IMR-90 (cell line): ENCODE data around the gene FBXW11. TPM values are rescaled to one million over a fixed set of nuclear protein-coding genes. Genes with fewer than 3 reads are reported as not detected.

Source experiments
- ATAC-seq: fragments of 200-7000 bp; cut with Tn5 transposase; 2 replicates; pipeline ENCODE4 v1.9.1; 2020; ENCODE audit warnings: low read depth, mild to moderate bottlenecking, moderate library complexity
- BruUV-seq: library from RNA; stranded (reverse); fragments of 400-500 nt; replicated peaks from 2 replicates; lab custom pipeline; 2021; lab: Mats Ljungman, UMichigan
- CTCF ChIA-PET: fragments of 300-600 bp; formaldehyde crosslinking; extraction: SDS; loops from one replicate; lab custom pipeline; 2021; ENCODE audit warnings: antibody characterized with exemption; lab: Yijun Ruan, JAX
- POLR2A ChIA-PET: fragments of 300-600 bp; sonication (Branson Sonifier 250); formaldehyde crosslinking; loops from one replicate; lab custom pipeline; 2022; ENCODE audit warnings: antibody characterized with exemption; ENCODE audit not compliant: unreplicated experiment; lab: Charles Lee
- DNase-seq: peaks from one replicate; pipeline ENCODE4 v3.0.0; 2013
- H2AFZ ChIP-seq: replicated peaks from 2 replicates; pipeline ENCODE3; 2013; ENCODE audit warnings: low read length, mild to moderate bottlenecking; ENCODE audit not compliant: poor library complexity
- H2AK5ac ChIP-seq: 2 replicates; pipeline ENCODE4 v1.6.1; 2013; ENCODE audit warnings: low read depth, low read length, inconsistent platforms
- H2AK9ac ChIP-seq: replicated peaks from 2 replicates; pipeline ENCODE3; 2013; ENCODE audit warnings: mild to moderate bottlenecking, low read depth, low read length, moderate library complexity; ENCODE audit not compliant: poor library complexity
- H2BK120ac ChIP-seq: 2 replicates; pipeline ENCODE4 v1.6.1; 2013; ENCODE audit warnings: low read depth, low read length, inconsistent platforms
- H2BK15ac ChIP-seq: 3 replicates; pipeline ENCODE4 v1.6.1; 2013; ENCODE audit warnings: low read depth, low read length, inconsistent platforms
- H2BK20ac ChIP-seq: 2 replicates; pipeline ENCODE4 v1.6.1; 2013; ENCODE audit warnings: low read depth, mild to moderate bottlenecking, inconsistent platforms, low read length, moderate library complexity
- H2BK5ac ChIP-seq: 2 replicates; pipeline ENCODE4 v1.6.1; 2013; ENCODE audit warnings: mild to moderate bottlenecking, low read depth, low read length, inconsistent platforms; ENCODE audit not compliant: poor library complexity, severe bottlenecking
- H3K14ac ChIP-seq: replicated peaks from 2 replicates; pipeline ENCODE4 v1.6.1; 2013; ENCODE audit warnings: low read depth, low read length, inconsistent platforms
- H3K18ac ChIP-seq: 2 replicates; pipeline ENCODE4 v1.6.1; 2013; ENCODE audit warnings: low read depth, low read length, control low read depth
- H3K23ac ChIP-seq: 2 replicates; pipeline ENCODE4 v1.6.1; 2013; ENCODE audit warnings: low read depth, low read length, inconsistent platforms
- H3K27ac ChIP-seq: 2 replicates; pipeline ENCODE4 v1.5.1; 2013; ENCODE audit warnings: mild to moderate bottlenecking, control low read depth, low read length; ENCODE audit not compliant: insufficient read depth
- H3K27me3 ChIP-seq: 2 replicates; pipeline ENCODE4 v1.6.1; 2013; ENCODE audit warnings: low read length; ENCODE audit not compliant: control insufficient read depth, insufficient read depth
- H3K36me3 ChIP-seq: 2 replicates; pipeline ENCODE4 v1.6.1; 2013; ENCODE audit warnings: low read length, mixed read lengths; ENCODE audit not compliant: control insufficient read depth, insufficient read depth
- H3K4ac ChIP-seq: 2 replicates; pipeline ENCODE4 v1.6.1; 2013; ENCODE audit warnings: low read depth, low read length, inconsistent platforms
- H3K4me1 ChIP-seq: 2 replicates; pipeline ENCODE4 v1.6.1; 2013; ENCODE audit warnings: low read length, mixed read lengths; ENCODE audit not compliant: control insufficient read depth, insufficient read depth
- H3K4me2 ChIP-seq: 2 replicates; pipeline ENCODE4 v1.6.1; 2013; ENCODE audit warnings: low read depth, mild to moderate bottlenecking, control low read depth, low read length, moderate library complexity
- H3K4me3 ChIP-seq: 2 replicates; pipeline ENCODE4 v1.5.1; 2013; ENCODE audit warnings: low read depth, mild to moderate bottlenecking, control low read depth, low read length, moderate library complexity; ENCODE audit not compliant: insufficient read depth
- H3K56ac ChIP-seq: 2 replicates; pipeline ENCODE4 v1.6.1; 2013; ENCODE audit warnings: low read length, inconsistent platforms; ENCODE audit not compliant: insufficient read depth; ENCODE audit errors: extremely low read depth
- H3K79me1 ChIP-seq, 2 experiments: 2 replicates each; pipeline ENCODE4 v1.6.1; 2013; ENCODE audit warnings: low read length in 2 of 2, inconsistent platforms in 1 of 2, low read depth in 1 of 2
- H3K9ac ChIP-seq: 2 replicates; pipeline ENCODE4 v1.6.1; 2013; ENCODE audit warnings: low read depth, low read length, control low read depth
- H3K9me1 ChIP-seq: 2 replicates; pipeline ENCODE4 v1.6.1; 2013; ENCODE audit warnings: low read length, inconsistent platforms; ENCODE audit not compliant: insufficient read depth
- H3K9me3 ChIP-seq: 2 replicates; pipeline ENCODE4 v1.6.1; 2013; ENCODE audit warnings: low read length; ENCODE audit not compliant: control insufficient read depth, insufficient read depth
- H4K20me1 ChIP-seq: 2 replicates; pipeline ENCODE4 v1.6.1; 2013; ENCODE audit warnings: low read length, inconsistent platforms; ENCODE audit not compliant: insufficient read depth
- H4K5ac ChIP-seq: 2 replicates; pipeline ENCODE4 v1.6.1; 2013; ENCODE audit warnings: mild to moderate bottlenecking, low read depth, low read length, control low read depth
- H4K8ac ChIP-seq, 2 experiments: 2 replicates each; pipeline ENCODE4 v1.6.1; 2013; ENCODE audit warnings: low read depth in 2 of 2, low read length in 2 of 2, control low read depth in 1 of 2, inconsistent platforms in 1 of 2
- H4K91ac ChIP-seq: 2 replicates; pipeline ENCODE4 v1.6.1; 2013; ENCODE audit warnings: low read depth, low read length, inconsistent platforms; ENCODE audit not compliant: insufficient read depth
- NFE2L2 ChIP-seq: fragments of 150-350 bp; IDR thresholded peaks from 2 replicates; pipeline ENCODE4 v1.6.1; 2016; ENCODE audit warnings: low read depth, mild to moderate bottlenecking, low read length
- SMC3 ChIP-seq: fragments of 150-350 bp; IDR thresholded peaks from 2 replicates; pipeline ENCODE4 v1.6.1; 2016; ENCODE audit warnings: low read depth, mild to moderate bottlenecking, antibody characterized with exemption, low read length, moderate library complexity
- WGBS, 2 experiments: methylation state at CpG; one replicate each; pipeline versions ENCODE4 v1.1.5 to v1.1.7; 2013; ENCODE audit warnings: missing lambda C conversion rate in 2 of 2; ENCODE audit not compliant: insufficient read length in 1 of 2; ENCODE audit errors: extremely low coverage in 2 of 2; 5-methylcytosine and 5-hydroxymethylcytosine counted together
- dilution Hi-C: fragments of 300-500 bp; cut with HindIII; formaldehyde crosslinking; loops from one replicate; pipeline ENCODE4 v1.14.3; 2018; ENCODE audit warnings: low sequenced_read_pairs; ENCODE audit not compliant: unreplicated experiment
- in situ Hi-C: fragments of 300-500 bp; cut with MboI; formaldehyde crosslinking; loops from 3 replicates; pipeline ENCODE4 v1.14.3; 2019; ENCODE audit warnings: low sequenced_read_pairs, inconsistent platforms, mixed read lengths
- intact Hi-C: fragments of 100-400 bp; cut with micrococcal nuclease; formaldehyde crosslinking; loops from 2 replicates; pipeline ENCODE4 v1.10.0; 2022
- polyA plus RNA-seq, 3 experiments: library from polyadenylated mRNA; depleted of rRNA; stranded (reverse); fragments of >200 nt; gene quantifications; 2 replicates each; pipeline ENCODE4 v1.2.3, GENCODE V29; 2012; ENCODE audit warnings: low replicate concordance in 1 of 3
- total RNA-seq: library from RNA; depleted of rRNA; stranded (reverse); fragments of >200 nt; gene quantifications from 2 replicates; pipeline ENCODE4 v1.2.3, GENCODE V29; 2012

Gene FBXW11
- total and polyA plus RNA-seq, 2 of the 4 experiments (the other 2 are of a cell fraction), result 34.3 to 97.1 TPM

- no peak overlapping the region for H3K23ac ChIP-seq
- H3K9me1 ChIP-seq, result 0 out of 2 replicates have a peak, but pooled peaks cover 2% of the 10 kb centered on the region
- H2AFZ ChIP-seq, result no peak overlapping the region
- no peak overlapping the region for H3K9ac ChIP-seq
- no peak overlapping the region for H3K4me2 ChIP-seq
- no peak overlapping the region for H4K8ac ChIP-seq
- in situ Hi-C loops, result loop anchor here (25.0 kb wide), 1 partner anchor 412 kb away; no protein-coding TSS in a partner anchor
- no peak overlapping the region for H2AK9ac ChIP-seq
- H3K4me1 ChIP-seq, result no peaks in the 10 kb centered on the region
- H2BK120ac ChIP-seq, result no peak overlapping the region
- 100% methylated on average over 3 of the region's 14 CpGs; no CpG with 5 or more reads in 1 of the 2 experiments for WGBS, 2 experiments
- ATAC-seq (no peak), DNase-seq (no peak)
- no peak overlapping the region for H2AK5ac ChIP-seq
- no peak overlapping the region for H2BK15ac ChIP-seq
- no TSS peak for BruUV-seq
- no peak overlapping the region for H4K5ac ChIP-seq
- ChIA-PET POLR2A (no interaction called here), CTCF (interaction anchor here (0.5 to 1.5 kb wide), 2 partner anchors 198 to 431 kb away, joined by 3 to 7 read pairs; partner anchors contain the start of gene FGF18)
- no peak overlapping the region for H2BK20ac ChIP-seq
- no peak overlapping the region for H3K4ac ChIP-seq
- H3K4me3 ChIP-seq, result no peak overlapping the region
- no peak overlapping the region for H3K14ac ChIP-seq
- TF ChIP-seq SMC3 (no peak), NFE2L2 (no peak)
- H3K36me3 ChIP-seq, result no peaks in the 10 kb centered on the region
- no peak overlapping the region for H4K91ac ChIP-seq
- intact Hi-C loops, result loop anchor here (5.0 kb wide), 1 partner anchor 222 kb away; no protein-coding TSS in a partner anchor
- H3K18ac ChIP-seq, result no peak overlapping the region
- H3K9me3 ChIP-seq, result no peaks in the 10 kb centered on the region
- H4K20me1 ChIP-seq, result no peaks in the 10 kb centered on the region
- no peak overlapping the region for H3K56ac ChIP-seq
- dilution Hi-C loops, result no loop called here
- H2BK5ac ChIP-seq, result no peak overlapping the region
- H3K27me3 ChIP-seq, result no peaks in the 10 kb centered on the region
- no peaks in the 10 kb centered on the region for H3K79me1 ChIP-seq
- no peak overlapping the region for H3K27ac ChIP-seq
Observed at GRCh38 chr5:171849585-171850323, 156.7 kb downstream of the FBXW11 start.
